Activated CD4-positive, CD25-positive, alpha-beta regulatory T cell treated with anti-CD3 and anti-CD28 coated beads, Interleukin-2, amount 50 U/mL, for 24 hours (primary cell): ENCODE results near the gene GPR35.

ENCODE experiments used
- ATAC-seq, 2 donors: fragments of 150-1000 bp; cut with Tn5 transposase; one replicate each; pipeline ENCODE4 v1.10.0; 2021; ENCODE audit warnings: mild to moderate bottlenecking in 1 of 2, moderate library complexity in 1 of 2

GPR35 gene

DNA sequence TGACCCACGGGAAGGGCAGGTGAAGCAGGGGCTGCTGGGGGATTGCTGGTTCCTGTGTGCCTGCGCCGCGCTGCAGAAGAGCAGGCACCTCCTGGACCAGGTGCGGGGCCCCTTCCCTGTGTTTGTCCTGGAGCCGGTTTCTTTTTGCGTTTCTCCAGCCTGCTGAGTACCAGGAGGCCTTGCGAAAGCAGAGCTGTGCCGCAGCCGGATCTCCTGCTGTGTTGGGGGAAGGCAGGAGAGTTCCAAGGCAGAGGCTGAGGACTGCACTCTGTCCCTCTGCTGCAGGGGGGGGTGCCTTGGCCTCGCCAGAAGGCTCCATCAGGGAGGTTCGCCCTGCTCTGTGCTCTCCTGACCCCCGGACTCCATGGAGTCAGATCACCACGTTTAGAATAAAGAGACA is 35.9 kb upstream of the GPR35 start:
- ATAC-seq: no peak

DNA sequence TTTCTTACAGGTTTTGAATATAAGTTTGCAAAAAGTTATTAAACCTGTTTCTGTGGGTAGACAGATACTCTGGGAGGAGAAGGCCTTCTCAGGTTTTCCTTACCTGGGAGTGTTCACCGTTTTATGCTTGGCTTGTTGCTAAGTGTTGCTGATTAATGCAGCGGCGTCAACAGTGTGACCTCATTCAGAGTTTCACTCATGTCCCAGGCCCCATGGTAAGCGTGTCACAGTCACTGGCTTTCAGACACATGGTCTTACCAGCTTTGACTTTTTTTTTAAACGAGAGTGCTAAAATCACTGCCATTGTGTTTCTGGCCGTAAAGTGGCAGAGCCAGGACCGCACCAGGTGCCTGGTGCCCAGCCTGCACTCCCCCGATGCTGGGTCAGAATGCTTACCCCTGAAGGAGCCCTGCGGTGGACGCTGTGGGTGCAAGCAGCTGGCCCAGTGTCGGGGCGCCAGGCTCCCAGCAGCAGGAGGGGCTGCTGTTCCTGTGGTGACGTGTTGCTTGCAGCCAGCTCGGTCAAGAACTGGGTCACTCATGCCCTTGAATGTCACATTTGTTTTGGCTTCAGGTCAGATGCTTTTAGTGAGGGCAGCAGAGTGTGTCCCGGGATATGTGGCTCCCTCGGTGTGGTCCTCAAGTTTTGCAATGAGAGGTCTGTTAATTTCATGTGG is 35.3 kb upstream of the GPR35 start:
- no peak for ATAC-seq

DNA sequence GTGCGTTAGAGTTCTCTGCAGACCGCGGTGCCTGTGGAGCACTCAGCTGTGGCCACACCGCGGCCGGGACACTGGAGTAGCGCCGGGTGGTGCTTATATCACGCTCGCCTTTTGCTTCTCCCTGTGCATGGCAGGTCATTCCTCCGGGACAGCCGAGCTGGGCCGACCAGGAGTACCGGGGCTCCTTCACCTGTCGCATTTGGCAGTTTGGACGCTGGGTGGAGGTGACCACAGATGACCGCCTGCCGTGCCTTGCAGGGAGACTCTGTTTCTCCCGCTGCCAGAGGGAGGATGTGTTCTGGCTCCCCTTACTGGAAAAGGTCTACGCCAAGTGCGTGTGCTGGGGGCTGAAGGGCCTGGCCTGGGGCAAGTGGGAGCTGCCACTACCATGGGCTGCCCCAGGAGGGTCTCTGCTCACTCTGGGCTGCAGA is 34.6 kb upstream of the GPR35 start:
- ATAC-seq: no peak

DNA sequence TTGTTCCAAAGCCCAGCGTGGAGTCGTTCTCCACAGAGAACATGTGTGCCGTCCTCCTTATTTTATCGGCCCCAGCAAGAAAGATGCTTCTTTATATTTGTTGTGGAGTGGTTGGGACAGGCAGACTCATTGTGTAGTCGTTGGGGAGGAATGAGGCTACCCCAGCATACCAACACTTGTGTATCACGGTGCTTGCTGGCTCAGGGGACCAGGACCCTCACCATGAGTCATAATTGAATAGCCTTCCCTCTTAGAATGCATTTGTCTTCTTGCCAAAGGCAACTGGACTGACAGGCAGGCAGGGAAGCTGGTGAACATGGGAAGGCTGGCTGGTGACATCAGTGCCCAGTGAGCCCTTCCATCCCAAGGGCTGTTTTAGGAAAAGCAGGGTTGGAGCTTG is 34.1 kb upstream of the GPR35 start:
- ATAC-seq: no peak

DNA sequence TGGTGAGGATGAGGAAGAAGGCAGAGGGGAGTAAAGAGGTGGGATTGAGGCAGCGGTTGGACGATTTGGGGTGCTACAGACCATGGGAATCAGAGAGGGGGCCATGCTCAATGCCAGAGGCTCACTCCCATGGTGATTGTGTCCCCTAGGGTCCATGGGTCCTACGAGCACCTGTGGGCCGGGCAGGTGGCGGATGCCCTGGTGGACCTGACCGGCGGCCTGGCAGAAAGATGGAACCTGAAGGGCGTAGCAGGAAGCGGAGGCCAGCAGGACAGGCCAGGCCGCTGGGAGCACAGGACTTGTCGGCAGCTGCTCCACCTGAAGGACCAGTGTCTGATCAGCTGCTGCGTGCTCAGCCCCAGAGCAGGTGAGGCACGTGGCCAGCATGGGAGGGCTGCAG is 33.5 kb upstream of the GPR35 start:
- no peak for ATAC-seq

DNA sequence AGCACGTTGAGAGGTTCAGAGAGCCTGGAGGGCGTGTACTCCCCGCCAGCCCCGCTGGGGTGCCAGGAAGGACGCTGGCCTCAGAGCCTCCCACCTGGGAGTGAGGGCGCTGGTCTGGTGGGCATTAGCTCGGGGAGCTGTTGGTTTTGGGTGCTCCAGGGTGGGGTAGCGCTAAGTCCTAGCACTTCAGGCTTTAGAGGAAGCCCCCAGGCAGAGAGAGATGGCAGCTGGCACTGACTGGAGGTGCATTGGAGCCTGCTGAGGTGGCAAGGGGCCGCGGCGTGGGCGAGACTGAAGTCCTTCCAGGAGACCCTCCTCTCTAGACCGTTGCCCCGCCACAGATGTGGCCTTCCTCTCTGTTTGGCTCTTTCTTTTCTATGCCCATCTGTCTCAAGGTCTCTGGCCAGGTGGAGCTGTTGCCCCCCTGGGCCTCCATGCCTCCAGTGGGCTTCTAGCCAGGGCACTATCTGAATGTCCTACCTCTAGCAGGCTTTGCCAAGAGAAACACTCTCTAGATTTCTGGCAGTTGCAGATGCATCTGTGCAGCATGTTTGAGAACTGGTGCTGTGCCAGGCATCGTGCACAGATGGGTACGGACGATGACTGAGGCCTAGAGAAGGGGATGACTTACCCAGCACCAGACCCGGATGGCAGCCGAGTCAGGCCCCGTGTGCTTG is 32.1 kb upstream of the GPR35 start:
- ATAC-seq: no peak

DNA sequence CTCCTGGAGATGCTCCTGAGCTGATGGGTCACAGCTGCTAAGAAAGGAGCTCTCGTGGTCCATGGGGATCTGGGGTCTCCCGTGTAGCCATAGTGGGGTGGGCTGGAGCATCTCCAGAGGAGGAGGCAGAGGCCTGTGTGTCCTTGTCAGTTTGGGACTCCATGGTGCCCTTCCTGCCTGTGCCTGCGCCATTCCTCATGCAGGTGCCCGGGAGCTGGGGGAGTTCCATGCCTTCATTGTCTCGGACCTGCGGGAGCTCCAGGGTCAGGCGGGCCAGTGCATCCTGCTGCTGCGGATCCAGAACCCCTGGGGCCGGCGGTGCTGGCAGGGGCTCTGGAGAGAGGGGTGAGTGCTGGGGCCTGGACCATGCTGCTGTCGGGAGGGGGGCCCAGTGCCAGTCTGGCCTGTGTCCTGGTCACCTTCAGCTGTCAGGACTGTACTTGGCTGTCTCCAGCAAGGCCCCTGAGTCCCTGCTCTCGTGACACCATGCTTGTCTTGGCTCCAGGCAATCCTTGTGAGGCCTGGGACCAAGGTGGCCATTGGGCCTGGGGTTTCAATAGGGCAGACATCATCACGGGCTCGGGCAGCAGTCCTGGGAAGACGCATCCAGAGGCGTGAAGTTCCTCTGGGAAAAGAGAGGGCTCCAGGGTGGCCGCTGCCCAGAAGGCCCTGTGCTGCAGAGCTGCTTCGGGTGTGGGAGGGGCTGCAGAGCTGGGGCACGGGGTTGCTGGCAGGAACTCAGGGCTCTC is 31.4 kb upstream of the GPR35 start:
- no peak for ATAC-seq

DNA sequence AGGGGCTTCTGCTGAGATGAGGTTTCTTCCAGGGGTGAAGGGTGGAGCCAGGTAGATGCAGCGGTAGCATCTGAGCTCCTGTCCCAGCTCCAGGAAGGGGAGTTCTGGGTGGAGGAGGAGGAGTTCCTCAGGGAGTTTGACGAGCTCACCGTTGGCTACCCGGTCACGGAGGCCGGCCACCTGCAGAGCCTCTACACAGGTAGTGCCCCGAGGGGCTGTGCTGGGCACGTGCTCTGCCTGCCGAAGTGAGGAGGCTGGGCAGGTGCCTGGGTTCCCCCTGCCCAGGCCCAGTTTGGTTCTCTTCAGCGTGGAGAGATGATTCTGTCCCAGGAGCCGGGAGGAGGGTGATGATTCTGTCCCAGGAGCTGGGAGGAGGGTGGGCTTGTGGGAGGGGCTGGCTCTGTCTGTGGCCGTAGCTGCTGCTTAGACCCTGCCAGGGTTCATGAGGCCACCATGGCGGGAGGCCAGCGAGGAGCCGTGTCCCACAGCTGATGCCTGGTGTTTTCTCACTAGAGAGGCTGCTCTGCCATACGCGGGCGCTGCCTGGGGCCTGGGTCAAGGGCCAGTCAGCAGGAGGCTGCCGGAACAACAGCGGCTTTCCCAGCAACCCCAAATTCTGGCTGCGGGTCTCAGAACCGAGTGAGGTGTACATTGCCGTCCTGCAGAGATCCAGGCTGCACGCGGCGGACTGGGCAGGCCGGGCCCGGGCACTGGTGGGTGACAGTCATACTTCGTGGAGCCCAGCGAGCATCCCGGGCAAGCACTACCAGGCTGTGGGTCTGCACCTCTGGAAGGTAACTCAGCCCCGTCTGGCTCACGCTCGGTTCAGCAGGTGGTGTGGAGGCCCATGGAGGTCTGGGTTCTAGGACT is 30.5 kb upstream of the GPR35 start:
- no peak for ATAC-seq

DNA sequence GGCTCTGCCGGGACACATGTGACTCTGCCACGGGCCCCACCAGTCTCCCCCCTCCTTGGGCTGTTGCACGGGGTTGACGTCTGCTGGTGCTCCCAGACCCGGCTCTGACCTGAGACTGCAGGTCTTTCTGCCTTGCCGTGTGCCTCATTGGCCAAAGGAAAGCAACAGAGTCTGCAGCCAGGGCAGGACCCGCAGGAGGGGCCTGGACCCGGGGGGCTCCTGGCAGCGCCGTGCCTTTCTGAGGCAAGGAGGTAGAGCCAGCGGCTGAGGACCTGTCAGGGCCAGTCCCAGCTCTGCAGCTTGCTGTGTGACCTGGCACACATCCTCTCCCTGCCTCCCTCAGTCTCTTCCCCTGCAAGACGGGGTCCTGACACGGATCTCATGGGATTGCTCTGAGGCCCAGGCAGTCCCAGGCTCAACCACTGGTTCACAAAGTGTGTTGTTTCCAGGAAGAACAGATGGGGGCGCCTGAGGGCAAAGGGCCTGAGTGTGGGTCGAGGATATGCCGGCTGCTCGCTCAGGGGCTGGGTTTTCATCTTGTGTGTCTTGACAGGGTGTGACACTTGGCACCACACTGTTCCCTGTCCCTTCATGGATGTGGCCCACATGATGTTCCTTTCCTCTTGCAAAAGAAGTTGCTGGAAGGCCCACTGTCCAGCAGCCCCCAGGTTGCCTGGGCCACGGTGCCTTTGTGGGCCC is 29.8 kb upstream of the GPR35 start:
- ATAC-seq: no peak

DNA sequence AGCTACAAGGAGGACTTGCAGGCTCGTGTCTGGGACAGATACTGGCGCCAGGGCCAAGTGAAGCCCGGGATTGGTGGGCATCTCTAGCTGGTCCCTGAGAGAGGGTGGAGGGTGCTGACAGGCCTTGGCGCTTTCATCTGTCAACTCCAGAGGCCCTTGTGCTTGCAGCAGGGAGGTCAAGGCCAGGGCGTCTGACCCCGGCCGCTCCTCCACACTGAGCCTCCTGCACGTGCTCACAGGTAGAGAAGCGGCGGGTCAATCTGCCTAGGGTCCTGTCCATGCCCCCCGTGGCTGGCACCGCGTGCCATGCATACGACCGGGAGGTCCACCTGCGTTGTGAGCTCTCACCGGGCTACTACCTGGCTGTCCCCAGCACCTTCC is 29.2 kb upstream of the GPR35 start:
- no peak for ATAC-seq

DNA sequence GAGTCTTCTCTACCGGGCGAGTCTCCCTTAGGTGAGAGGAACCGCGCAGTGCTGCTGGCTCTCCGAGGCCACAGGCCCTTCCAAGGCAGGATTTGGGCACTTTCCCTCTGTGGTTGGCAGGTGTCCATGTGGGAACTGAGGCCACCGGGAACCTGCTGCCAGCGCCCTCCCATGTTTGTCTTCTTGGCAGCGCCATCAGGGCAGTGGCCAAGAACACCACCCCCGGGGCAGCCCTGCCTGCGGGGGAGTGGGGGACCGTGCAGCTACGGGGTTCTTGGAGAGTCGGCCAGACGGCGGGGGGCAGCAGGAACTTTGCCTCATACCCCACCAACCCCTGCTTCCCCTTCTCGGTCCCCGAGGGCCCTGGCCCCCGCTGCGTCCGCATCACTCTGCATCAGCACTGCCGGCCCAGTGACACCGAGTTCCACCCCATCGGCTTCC is 28.8 kb upstream of the GPR35 start:
- no peak for ATAC-seq

DNA sequence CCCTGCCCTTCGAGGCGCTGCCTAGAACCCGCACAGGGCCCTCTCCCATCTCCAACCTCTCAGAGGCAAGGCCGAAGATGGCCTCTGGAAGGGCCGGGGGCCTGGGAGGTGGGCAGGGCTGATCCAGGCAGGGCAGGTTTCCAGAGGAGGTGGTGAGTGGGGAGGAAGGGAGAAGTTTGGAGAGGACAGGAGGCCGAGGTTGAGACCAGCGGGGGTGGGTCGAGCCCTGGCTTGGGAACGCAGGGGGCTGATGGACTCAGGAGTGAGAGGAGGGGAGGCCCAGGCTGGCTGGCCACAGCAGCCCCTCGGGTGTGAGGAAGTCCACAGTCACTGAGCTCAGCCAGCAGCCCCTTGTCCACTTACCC is 28.2 kb upstream of the GPR35 start:
- ATAC-seq: no peak

DNA sequence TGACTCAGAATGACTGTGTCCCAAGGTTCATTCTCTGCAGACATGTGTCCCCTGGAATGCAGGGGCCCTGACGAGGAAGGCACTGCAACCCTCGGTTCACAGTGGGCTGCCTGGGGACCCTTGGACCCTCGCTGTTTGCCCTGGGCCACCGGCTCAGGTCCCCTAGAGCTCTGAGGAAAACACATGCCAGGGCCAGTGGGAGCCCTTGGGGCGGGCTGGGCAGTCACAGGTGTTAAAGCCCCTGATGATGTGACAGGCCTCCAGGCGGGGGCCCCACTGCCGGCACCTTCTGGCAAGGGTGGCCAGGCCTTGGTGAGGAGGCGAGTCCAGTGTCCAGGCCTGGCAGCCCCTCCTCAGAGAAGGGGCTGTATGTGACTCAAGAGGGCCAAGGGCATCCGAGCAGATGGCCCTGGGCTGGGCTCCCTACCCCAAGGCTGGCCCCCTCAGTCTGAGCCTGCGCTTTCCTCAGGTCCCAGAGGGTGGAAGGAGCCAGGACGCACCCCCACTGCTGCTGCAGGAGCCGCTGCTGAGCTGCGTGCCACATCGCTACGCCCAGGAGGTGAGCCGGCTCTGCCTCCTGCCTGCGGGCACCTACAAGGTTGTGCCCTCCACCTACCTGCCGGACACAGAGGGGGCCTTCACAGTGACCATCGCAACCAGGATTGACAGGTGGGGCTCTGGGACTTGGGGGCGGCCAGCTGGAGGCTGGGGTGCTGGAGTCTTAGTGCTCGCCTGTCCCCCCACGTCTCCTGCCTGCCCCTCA is 27.7 kb upstream of the GPR35 start:
- ATAC-seq: no peak

DNA sequence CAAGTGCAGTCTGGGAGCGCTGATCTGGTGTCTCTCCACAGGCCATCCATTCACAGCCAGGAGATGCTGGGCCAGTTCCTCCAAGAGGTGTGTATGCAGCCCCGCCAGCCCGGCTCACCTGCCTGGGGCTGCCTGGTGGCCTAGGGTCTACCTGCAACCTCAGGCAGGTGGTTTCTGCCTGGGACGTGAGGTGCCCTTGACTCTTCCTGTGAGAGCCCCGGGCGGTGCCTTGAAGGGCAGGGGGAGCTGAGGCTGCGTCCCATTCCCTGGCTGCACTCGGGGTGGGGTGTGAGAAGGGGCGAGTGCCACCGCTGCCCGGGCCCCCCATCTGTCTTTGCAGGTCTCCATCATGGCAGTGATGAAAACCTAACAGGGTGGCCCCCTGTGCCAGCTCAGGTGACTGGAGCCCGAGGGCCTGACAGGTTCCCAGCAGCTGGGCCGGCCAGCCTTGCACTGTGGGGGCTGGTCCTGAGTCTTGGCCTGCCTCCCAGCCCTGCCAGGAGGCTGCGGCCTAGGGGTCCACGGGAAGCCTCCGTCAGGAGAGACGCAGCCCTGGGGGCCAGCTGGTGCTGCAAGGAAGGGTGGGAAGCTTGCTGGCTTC is 26.9 kb upstream of the GPR35 start:
- no peak for ATAC-seq

DNA sequence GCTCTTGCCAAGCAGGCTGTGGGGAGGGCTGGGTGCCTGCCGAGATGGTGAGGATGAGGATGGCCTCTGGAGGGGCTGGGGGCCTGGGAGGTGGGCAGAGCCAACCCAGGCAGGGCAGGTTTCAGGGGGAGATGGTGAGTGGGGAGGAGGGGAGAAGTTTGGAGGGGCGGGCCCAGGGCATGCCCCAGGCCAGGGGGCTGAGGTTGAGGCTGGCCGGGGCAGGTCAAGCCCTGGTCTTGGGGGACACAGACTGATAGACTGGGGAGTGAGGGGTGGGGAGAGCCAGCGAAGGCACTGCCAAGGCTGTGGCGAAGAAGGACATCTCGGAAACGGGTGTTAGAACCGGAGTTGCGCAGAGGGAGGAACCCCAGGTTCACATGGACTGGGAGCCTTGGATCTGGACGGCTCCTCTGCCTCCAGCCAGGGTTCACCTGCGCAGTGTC is 26.1 kb upstream of the GPR35 start:
- ATAC-seq: no peak

DNA sequence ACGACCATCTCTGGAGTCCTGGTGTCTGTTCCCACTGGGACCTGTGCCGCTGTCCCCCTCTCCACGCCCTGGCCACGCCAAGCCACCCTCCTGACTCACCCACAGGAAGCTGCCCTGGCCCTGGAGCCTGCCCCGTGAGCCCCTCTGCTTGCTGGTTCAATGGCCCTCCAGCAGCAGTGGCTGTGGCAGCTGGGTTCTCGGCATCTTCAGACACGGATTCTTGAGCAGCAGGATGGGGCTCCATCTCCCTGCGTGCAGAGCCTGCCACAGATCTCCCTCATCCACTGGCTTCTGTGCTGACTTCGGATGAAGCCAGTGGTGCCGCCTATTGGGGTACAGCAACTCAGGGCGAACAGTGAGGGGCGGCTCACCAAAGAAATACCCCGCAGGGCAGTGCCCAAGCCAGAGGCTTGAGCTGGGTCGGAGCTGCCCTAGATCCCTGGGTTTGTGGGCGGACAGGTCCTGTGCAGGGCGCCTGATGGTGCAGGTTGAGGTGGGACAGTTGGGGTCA is 24.8 kb upstream of the GPR35 start:
- no peak for ATAC-seq

DNA sequence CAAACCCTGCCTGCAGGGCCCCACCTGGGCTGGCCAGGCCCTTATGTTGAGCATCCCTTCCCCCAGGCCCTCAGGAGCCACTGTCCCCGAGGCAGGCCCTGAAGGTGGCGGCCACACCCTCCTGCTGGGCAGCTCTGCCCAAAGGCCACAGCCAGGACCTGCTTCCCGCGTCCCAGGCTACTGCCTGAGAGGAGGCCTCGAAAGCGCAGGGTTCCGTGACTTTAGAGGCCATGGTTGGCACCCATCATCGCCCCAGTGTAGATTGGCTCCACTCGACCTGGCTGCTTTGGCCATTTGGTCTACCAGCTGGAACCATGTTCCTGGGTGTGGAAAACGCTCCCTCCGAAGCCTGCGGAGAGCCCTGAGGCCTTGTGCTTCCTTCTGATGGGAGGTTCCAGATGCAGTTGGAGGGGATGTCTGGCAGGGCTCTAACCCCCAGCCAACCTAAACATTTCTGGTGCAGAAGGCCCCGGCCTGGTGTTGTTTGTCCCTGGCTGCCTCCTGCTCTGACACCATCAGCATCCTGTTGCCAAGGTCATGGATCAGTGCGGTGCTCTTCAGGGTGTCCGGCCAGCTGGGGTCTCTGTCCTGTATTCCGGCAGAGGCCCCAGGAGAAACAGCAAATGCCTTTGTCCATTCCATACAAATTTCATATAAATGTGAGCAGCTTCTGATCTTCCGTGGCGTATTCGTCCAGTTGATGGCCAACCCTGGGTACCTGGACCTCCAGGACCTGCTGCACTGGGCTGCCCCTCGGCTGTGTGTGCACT is 24.0 kb upstream of the GPR35 start:
- ATAC-seq: no peak

DNA sequence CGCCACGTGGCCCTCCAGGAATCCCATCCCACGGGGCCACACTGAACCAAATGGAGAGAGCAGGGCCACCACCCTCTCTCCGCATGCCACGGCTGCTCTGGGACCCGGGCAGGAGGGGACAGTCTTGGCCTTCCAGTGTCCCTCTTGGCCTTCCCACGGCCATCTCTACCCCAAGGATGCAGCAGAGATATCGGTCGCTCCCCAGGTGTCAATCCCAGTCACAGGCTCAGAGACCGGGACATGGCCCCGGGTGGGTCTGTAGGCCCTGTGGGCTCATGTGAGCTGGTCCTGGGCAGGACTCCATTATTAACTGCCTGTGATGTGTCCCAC is 23.5 kb upstream of the GPR35 start:
- no peak for ATAC-seq

DNA sequence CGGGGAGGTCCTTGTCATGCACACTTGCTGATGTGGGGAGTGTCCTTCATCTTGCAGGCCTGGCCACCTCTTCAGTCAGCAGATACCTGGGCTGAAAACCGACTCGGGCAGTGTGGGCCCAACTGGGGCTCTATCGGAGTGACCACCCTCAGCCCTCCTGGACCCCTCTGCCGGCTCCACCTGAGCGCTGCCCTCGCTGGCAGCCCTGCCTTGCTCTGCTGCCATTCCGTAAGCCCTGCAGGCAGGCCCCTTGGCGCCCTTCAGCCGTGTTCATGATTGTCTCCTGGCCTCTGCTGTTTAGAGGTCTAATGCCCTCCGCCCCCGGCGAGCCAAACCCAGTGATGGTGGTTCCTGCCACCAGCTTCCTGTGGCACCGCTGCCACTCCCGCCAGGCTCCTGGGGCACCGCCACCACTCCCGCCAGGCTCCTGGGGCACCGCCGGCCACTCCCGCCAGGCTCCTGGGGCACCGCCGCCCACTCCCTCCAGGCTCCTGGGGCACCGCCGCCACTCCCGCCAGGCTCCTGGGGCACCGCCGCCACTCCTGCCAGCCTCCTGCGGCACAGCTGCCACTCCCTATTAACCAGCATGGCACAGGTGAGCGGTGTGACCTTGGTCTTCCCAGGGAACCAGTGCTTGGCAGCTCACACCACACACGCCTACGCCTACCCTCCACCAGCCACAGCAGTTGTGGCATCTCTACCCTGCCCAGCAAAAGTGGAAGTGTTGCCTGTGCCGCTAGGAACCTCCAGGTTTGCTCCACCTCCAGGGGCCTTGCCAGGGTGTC is 22.8 kb upstream of the GPR35 start:
- ATAC-seq: no peak
